Psoas muscle (tissue), 8 donors: ENCODE data around the gene GRB7. TPM values are rescaled to one million over a fixed set of nuclear protein-coding genes. Genes with fewer than 3 reads are reported as not detected.

ENCODE experiments used
- ATAC-seq, 4 donors: fragments of 200-7000 bp; cut with Tn5 transposase; one replicate each; pipeline ENCODE4 v1.9.1; 2020; ENCODE audit warnings: moderate library complexity in 3 of 4, mild to moderate bottlenecking in 2 of 4
- DNase-seq, 2 donors: peaks; one replicate each; pipeline ENCODE4 v3.0.0-alpha.2; 2020
- H3K27ac ChIP-seq: fragments of 200-600 bp; one replicate; pipeline ENCODE4 v1.8.0; 2022
- H3K27me3 ChIP-seq, 3 donors: fragments of 200-600 bp in 1 of 3; one replicate each; pipeline versions ENCODE4 v1.6.1 to v1.8.0; 2013 to 2022; ENCODE audit warnings: low read length in 2 of 3, mild to moderate bottlenecking in 2 of 3, moderate library complexity in 1 of 3; ENCODE audit not compliant: insufficient read depth in 3 of 3
- H3K36me3 ChIP-seq, 2 donors: fragments of 200-600 bp in 1 of 2; one replicate each; pipeline versions ENCODE4 v1.6.1 to v1.8.0; 2013 to 2022; ENCODE audit warnings: low read depth in 1 of 2, mild to moderate bottlenecking in 1 of 2, moderate library complexity in 1 of 2; ENCODE audit not compliant: insufficient read depth in 1 of 2
- H3K4me1 ChIP-seq: fragments of 200-600 bp; one replicate; pipeline ENCODE4 v1.8.0; 2022
- H3K4me3 ChIP-seq: fragments of 200-600 bp; one replicate; pipeline ENCODE4 v1.8.0; 2022; ENCODE audit warnings: mild to moderate bottlenecking
- H3K9me3 ChIP-seq: fragments of 200-600 bp; one replicate; pipeline ENCODE4 v1.8.0; 2022
- CTCF ChIP-seq: fragments of 200-600 bp; IDR thresholded peaks from one replicate; pipeline ENCODE4 v1.8.0; 2022; ENCODE audit warnings: antibody characterized with exemption
- WGBS, 3 donors: extraction: QIAGEN DNeasy Blood & Tissue Kit; methylation state at CpG; one replicate each; pipeline versions ENCODE4 v1.1.6 to v1.1.7; 2013; 5-methylcytosine and 5-hydroxymethylcytosine counted together
- intact Hi-C, 2 donors: fragments of 100-400 bp; cut with DNase I; formaldehyde crosslinking; loops; one replicate each; pipeline versions ENCODE4 v1.11.0 to v1.14.2; 2022
- polyA plus RNA-seq, 3 donors: library from polyadenylated mRNA; stranded (reverse); fragments of 200-250 nt; gene quantifications; one replicate each; pipeline ENCODE4 v1.2.3, GENCODE V29; 2013
- total RNA-seq, 4 donors: library from RNA; stranded (reverse); fragmentation: NEBNext Ultra II Directional in 2 of 4; extraction: Animal tissue kit (Norgen Biotek cat#: 25700) in 2 of 4; gene quantifications; one replicate each; pipeline versions ENCODE4 v1.2.1 to v1.2.4, GENCODE V29; 2021 to 2023
- donor health status: healthy with polysubstance abuse.
- donor health status: DM: no; HTN: no; CAD: no; lungs with moderate emphysema.
- donor health status: Bipolar disorder and iron deficiency.
- donor health status: healthy.
- donor health status: DM: yes; HTN: yes; CAD: no.
- donor health status: DM: no; HTN: no; CAD: no.
- donor health status: DM: no; HTN: no; CAD: no.
- donor health status: DM: yes; HTN: yes; CAD: no.

GRB7 gene
- total and polyA plus RNA-seq, 7 donors: 0.06 to 0.69 TPM; not detected in 5

GRCh38 chr17:39756380-39757079 lies 18.8 kb downstream of the GRB7 start:
- ATAC-seq: no peak
- no peak for TF ChIP-seq CTCF
- intact Hi-C loops: no loop called here
- no peak overlapping the region for H3K27ac ChIP-seq
- H3K4me3 ChIP-seq: no peak overlapping the region
- no peaks in the 10 kb centered on the region for H3K36me3 ChIP-seq
- DNase-seq: no peak
- WGBS, 3 donors: 55 to 58% (median 58%) methylated on average over 6 to 7 of the region's 7 CpGs
- peaks cover 0 to 3% (median 0%) of the 10 kb centered on the region in 3 donors for H3K27me3 ChIP-seq
- H3K9me3 ChIP-seq: no peaks in the 10 kb centered on the region
- no peaks in the 10 kb centered on the region for H3K4me1 ChIP-seq

- Histone ChIP-seq H3K36me3 (no peaks in the 10 kb centered on the region), H3K4me3 (no peak overlapping the region), H3K9me3 (no peaks in the 10 kb centered on the region), H3K4me1 (no peaks in the 10 kb centered on the region), H3K27ac (no peak overlapping the region), H3K27me3 (peaks cover 0 to 3% (median 0%) of the 10 kb centered on the region in 3 donors)
- DNase-seq (no peak), ATAC-seq (no peak)
- 86% methylated on average over 4 of the region's 4 CpGs for WGBS, 3 donors
- intact Hi-C loops: no loop called here
- no peak for TF ChIP-seq CTCF
Measured at GRCh38 chr17:39757176-39757662, 19.5 kb downstream of the GRB7 start.

GRCh38 chr17:39757931-39758873 lies 20.5 kb downstream of the GRB7 start:
- WGBS, 3 donors: 63 to 69% (median 67%) methylated on average over 12 of the region's 12 CpGs
- Histone ChIP-seq H3K27me3 (peaks cover 0 to 8% (median 3%) of the 10 kb centered on the region in 3 donors), H3K27ac (no peak overlapping the region), H3K4me1 (no peaks in the 10 kb centered on the region), H3K36me3 (no peaks in the 10 kb centered on the region), H3K4me3 (no peak overlapping the region), H3K9me3 (no peaks in the 10 kb centered on the region)
- DNase-seq (no peak), ATAC-seq (no peak)
- no peak for TF ChIP-seq CTCF
- intact Hi-C loops: no loop called here

GRCh38 chr17:39759204-39759603 lies 21.5 kb downstream of the GRB7 start:
- H3K4me3 ChIP-seq: no peak overlapping the region
- no peak for DNase-seq
- no peaks in the 10 kb centered on the region for H3K4me1 ChIP-seq
- no peaks in the 10 kb centered on the region for H3K36me3 ChIP-seq
- H3K9me3 ChIP-seq: no peaks in the 10 kb centered on the region
- H3K27ac ChIP-seq: no peak overlapping the region
- intact Hi-C loops: no loop called here
- H3K27me3 ChIP-seq: peaks cover 0 to 10% (median 3%) of the 10 kb centered on the region in 3 donors
- TF ChIP-seq CTCF: no peak
- no peak for ATAC-seq
- WGBS, 3 donors: 86 to 89% (median 86%) methylated on average over 5 of the region's 5 CpGs
